Activated CD8-positive, alpha-beta memory T cell treated with anti-CD3 and anti-CD28 coated beads for 4 hours (primary cell): ENCODE data around the gene CASP9.
A peak's percentile ranks its signal among the peaks of the same experiment; 100 is the strongest.
"Not testable (repeated sequence)": the region's sequence is repeated elsewhere in the genome, so short reads cannot be mapped to it uniquely, and the experiment has no call there.

Experiments used
- DNase-seq, 2 donors: peaks; one replicate each; pipeline ENCODE4 v3.0.0-alpha.2; 2020; ENCODE audit warnings: low read depth in 2 of 2

The CASP9 gene

DNA sequence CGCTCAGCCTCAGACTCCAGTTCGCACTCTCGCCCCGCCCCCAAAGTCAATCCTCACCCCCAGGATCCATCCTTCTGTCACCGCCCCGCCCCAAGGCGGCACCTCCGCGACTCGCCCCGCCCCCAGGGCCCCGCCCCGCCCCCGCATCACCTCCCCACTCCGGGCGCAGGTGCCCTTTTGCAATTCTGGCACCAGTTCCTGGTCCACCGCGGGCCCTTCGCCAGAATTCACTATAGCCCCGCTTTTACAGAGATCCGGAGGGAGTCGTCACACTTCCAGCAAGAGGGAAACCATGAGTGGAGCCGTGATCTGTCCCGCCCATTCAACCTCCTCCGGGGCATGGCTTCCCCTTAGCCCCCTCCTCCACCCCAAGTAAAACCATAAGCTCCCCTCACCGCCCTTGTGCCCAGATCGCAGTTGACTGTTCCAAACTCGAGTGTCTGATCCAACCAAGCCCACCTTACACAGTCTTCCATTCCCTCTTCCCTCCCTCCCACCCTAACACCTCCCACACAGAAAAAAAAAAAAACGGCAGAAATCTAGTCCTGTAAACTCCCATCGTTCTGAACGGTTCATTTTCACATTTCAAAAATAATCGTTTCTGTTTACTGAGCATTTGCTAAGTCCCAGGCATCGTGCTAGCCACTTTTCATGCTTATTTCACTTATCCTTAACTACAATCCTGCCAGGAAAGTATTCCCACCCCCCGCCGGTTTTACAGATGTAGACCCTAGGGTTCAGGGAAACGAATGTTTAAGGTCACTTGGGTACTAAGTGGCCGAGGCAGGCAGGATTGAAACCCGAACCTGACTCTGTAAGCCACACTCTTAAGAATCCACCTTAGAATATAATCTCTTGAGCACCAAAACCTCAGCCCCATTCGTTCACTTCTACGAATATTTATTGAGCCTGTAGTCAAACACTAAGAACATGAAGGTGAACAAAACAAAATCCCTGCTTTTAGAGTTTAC lies 1.3 kb upstream of the CASP9 start:
- no peak for DNase-seq

DNA sequence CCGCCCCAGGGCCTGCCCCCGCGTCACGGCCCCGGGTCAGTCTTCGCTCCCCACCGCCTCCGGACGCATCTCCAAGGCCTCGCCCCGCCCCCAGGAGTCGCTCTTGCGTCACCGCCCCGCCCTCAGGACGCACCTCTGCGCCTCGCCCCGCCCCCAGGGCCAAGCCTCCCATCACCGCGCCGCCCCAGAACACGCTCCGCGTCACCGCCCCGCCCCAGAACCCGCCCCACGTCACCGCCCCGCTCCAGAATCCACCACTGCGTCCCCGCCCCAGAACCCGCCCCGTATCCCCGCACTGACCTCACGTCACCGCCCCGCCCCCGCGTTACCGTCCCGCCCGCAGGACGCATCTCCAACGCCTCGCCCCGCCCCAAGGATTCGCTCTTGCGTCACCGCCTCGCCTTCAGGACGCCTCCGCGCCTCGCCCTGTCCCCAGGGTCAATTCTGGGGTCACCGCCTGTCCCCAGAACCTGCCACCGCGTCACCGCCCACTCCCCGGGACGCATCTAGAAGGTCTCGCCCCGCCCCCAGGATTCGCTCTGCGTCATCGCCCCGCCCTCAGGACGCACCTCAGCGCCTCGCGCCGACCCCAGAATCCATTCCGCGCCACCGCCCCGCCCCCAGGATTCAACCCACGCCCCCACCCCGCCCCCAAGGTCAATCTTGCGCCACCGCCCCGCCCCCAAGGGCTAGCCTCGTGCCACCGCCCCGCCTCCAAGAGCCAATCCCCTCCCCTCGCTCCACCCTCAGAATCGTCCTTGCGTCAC lies 451 bp upstream of the CASP9 start:
- peak; percentile 99 for DNase-seq

DNA sequence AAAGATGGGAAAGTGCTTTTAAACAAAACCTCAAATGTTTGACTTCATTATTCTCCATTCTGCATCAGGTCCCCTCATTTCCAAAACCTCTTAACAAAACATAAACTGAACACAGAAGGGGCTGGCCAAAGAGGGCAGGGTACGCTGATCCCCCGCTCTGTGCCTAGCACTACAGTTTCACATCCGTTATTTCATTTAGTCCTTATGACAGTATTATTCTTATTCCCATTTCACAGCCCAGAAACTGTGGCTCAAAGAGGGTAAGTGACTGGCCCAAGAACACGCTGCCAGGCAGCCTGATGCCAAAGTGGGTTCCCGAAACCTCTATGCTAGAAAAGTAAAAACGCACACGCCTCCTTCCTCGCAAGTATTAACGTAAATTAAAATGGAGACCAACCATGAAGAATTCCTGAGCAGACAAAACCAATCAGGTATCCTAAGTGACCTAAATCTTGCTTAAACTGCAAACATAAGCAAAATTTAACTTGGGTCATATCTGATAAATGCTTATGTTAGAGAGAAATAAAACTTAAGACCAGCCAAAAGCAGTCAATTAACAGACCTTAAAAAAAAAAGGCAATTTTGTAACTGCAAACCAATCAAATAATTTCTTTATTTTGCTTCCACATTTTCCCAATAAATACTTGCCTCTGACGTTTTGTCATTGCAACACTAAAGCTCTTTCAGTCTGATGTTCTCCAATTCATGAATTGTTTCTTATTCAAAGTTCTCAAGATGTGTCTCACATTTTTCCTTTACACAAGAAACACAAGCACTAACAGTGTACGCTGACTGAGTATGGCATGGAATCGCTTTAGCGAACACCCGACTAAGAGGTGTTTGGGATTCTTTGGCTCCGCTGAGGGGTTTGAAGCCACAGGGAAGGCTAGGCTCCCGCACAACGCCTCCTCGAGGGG lies 653 bp downstream of the CASP9 start:
- DNase-seq: no peak

DNA sequence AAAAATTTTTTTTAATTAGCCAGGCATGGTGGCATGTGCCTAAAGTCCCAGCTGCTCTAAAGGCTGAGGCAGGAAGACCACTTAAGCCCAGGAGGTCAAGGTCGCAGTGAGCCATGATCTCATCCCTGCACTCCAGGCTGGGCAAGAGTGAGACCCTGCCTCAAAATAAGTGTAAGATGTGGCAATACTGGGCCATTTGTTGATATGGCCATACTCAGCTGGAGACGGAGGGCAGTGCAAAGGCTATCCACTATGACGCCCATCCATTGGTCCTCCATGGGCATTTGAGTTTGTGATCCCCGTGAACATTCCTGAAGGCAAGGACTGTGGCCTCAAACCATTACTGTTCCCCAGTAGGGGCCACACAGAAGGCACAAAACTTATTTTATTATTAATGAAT lies 1.5 kb downstream of the CASP9 start:
- no peak for DNase-seq

DNA sequence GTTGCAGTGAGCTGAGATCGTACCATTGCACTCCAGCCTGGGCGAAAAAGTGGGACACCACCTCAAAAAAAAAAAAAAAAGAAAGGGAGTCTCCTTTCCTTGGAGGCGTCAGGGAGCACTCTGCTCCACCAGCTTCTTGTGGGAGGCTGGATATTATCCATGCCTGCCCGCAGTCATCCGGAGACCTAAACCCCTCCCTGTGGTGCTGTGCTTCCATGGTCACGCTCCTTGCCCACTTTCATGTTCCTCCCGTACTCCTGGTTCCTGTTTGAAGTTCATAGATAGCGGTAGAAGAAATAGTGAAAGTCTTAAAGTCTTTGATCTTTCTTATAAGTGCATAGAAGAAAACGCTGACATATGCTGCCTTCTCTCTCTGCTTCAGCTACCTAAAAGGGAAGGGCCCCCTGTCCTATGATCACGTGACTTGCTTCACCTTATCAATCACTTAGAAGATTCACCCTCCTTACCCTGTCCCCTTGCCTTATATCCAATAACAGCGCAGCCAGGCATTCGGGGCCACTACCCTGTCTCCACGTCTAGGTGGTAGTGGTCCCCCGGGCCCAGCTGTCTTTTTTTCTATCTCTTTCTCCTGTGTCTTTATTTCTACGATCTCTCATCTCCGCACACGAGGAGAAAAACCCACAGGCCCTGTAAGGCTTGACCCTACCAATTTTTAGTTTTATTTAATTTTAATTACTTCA lies 2.7 kb downstream of the CASP9 start:
- not testable (repeated sequence) for DNase-seq

DNA sequence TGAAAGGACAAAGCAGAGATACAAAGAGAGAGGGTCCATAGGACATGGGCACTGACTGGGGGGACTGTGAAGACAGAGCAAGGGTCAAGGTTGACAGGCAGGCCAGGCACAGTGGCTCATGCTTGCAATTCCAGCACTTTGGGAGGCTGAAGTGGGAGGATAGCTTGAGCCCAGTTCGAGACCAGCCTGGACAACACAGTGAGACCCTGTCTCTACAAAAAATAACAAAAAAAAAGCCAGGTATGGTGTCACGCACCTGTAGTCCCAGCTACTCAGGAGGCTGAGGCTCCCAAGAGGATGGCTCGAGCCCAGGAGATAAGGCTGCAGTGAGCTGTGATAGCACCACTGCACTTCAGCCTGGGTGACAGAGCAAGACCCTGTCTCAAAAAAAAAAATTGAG lies 4.4 kb downstream of the CASP9 start:
- DNase-seq: no peak

DNA sequence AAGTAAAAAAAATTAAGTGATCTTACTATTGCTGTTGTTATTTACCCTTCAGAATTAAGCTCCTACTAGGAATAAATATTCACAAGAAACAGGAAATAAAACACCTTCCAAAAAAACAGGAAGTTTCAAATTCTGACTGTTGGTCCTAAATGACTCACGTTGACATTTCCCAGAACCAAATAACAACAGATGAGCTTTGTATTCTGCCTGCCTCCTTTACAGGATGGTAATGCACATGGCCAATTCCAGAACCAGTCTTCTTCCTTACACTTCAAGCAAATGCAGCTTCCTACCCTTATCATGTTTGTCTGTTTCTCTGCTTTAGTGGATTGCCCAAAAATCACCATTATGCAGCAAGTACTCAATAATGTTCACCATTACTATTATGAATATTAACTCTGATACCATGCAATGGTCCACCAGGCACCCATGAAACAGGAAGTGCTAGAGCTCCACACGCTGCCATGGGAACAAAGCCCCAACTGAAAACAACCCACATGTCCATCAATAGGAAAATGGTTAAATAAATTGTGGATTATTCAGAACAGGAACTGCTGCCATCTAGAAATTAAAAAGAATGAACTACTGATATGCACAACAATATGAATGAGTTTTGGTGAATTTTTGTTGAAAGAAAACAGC lies 8.9 kb downstream of the CASP9 start:
- DNase-seq: no peak

DNA sequence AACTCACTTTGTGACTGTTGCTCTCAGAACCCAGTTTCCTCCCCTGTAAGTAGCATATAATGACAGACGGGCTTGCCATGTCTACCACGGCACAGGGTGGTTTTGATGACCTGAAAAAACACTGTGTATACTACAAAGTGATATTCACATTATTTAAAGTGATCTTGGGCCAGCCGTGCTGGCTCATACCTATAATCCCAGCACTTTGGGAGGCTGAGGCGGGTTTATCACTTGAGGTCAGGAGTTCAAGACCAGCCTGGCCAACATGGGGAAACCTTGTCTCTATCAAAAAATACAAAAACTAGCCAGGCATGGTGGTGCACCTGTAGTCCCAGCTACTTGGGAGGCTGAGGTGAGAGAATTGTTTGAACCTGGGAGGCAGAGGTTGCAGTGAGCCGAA lies 9.5 kb downstream of the CASP9 start:
- not testable (repeated sequence) for DNase-seq

DNA sequence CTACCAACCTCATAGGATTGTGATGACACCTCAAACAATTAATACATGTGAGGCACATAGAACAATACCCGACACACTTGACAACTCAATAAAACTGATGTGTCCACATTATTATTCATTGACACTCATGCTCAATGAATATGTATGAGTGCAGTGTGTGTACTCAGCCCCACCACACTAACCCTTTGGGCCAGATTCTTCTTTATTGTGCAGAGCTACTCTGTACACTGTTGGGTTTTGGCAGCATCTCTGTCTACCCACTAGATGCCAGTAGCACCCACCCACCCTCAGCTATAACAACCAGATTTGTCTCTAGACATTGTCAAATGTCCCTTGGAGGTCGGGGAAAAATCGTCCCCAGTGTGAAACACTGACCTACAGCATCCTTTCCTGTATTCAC lies 10.1 kb downstream of the CASP9 start:
- DNase-seq: no peak

DNA sequence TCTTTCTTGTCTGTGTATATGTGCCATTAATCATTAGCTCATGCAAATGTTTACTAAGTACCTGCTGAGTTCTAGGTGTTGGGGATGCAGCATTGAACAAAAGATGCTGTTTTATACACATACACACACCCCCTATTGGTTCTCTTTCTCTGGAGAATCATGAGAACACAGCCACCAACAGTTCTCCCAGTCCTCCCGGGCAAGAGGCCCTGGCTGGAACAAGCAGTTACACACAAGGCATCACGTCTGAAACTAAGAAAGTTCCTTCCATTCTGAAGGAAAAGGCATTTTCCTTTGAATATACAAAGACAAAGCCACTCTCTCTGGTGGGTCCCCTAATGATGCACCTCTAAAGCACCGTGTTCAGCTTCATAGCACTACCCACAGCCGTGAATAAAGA lies 10.8 kb downstream of the CASP9 start:
- DNase-seq: no peak

DNA sequence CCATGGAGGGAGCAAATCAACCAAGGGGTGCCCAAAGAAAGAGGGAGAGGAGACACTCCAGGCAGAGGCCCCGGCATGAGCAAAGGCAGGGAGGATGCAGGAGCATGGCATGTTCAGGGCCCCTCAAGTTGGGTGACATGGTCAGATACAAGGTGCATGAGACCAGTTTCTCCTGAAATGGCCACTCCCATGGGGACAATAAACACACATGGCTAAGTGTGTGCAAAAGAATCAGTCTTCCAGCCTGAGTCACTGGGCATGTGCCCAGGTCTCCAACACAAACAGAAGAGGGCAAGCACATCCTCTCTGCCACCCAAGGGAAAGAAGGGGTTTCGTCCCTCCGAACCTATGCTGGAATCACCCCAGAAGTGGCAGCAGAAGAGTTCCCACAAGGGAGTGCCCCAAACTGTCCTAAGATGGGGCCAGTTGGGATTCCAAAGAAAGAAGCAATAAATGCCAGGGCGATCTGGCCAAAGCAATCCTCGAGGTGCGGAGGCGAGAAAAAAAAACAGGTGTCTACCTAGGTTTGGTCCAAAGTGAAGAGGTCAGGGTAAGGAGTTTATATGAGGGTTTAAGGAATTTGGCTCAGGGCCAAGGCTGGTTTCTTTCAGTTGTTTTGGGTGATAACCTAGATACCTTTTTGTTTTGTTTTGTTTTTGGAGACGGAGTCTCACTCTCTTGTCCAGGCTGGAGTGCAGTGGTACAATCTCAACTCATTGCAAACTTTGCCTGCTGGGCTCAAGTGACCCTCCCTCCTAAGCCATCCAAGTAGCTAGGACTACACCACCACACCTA lies 13.2 kb downstream of the CASP9 start:
- no peak for DNase-seq

DNA sequence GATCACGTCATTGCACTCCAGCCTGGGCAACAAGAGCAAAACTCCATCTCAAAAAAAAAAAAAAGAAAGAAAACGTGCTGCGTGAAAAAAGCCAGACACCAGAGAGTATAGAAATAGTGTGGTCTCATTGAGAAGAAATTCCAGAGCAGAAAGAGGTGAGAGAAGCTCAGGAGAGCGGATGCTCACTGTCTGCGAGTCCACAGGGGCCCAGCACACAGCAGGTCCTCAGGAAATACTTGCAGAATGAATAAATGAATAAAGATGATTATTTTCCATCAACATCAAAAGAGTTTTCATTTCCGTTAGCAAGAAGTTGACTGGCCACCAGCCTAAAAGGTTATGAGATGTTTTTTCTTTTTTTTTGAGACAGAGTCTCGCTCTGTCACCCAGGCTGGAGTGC lies 14.4 kb downstream of the CASP9 start:
- no peak for DNase-seq

DNA sequence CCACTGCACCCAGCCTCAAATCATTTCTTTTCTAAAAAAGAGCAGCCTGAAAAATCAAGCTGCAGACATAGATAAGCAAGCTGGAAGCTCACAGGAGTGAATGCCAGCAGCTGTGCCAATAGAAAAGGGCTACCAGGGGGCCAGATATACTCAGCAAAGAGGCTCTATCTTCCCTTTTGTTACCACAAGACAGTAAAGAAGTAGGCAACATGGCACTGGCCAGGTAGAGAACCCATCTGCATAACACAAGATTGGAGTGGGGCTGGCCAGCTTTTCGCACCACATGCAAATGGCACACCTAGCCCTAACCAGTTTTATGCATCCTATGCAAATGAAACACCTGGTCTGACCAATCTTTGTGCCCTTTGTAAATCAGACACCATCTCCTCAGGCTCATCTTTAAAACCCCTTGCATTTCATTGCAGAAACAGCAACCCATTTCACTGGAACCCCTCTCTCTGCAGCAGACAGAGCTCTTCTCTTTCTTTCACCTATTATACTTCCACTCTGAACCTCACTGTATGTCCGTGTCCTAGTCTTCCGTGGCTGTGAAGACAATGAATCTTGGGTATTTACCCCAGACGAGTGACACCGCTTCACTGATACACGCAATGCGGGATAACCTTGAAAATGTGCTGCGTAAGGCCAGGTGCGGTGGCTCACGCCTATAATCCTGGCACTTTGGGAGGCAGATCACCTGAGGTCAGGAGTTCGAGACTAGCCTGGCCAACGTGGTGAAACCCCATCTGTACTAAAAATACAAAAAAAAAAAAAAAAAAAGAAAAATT lies 15.1 kb downstream of the CASP9 start:
- no peak for DNase-seq

DNA sequence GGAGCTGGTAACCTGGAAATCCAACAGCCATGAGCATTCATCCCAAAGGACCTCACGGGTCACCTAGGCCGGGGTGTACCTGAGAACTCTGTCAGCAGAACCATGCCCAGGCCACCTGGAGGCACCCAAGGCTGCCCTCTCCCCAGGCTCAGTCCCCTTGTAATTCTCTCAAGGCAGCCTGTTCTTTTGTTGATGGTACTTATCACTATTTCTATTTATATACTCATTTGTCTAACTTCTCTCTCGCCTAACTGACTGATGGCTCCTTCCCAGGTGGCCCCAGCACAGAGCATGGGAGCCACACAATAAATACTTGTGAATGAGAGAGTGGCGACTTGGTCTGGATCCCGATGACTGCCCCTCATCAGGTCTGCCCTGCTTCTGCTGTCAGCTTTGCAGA lies 16.7 kb downstream of the CASP9 start:
- DNase-seq: no peak

DNA sequence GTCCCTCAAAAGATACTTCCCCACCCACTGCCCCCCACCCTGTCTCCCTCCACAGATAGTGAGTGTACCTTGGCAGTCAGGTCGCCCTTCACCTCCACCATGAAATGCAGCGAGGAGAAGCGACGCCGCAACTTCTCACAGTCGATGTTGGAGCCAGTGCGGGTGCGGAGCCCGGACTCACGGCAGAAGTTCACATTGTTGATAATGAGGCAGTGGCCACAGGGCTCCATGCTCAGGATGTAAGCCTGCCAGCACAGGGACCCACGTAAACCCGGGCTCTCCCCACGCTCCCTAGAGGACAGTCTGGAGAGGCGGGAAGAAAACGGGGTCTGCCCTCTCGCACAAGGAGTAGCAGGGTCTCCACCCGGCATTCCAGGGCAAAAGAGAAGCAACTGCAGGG lies 17.2 kb downstream of the CASP9 start:
- DNase-seq: no peak

DNA sequence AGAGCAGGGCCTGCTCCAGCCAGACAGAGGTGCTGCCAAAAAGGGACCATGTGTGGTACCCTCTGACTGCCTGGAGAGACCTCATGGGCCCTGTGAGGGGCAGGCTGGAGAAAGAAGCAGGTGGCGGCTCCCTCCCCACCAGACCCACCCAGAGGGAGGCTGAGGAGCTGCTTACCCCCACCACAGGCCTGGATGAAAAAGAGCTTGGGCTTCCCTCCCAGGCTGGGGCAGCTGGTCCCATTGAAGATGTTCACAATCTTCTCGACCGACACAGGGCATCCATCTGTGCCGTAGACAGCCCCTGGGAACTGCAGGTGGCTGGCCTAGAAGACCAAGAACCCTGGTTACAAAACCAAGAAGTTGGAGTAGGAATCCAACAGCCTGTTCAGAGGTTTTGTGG lies 19.6 kb downstream of the CASP9 start:
- DNase-seq: no peak

DNA sequence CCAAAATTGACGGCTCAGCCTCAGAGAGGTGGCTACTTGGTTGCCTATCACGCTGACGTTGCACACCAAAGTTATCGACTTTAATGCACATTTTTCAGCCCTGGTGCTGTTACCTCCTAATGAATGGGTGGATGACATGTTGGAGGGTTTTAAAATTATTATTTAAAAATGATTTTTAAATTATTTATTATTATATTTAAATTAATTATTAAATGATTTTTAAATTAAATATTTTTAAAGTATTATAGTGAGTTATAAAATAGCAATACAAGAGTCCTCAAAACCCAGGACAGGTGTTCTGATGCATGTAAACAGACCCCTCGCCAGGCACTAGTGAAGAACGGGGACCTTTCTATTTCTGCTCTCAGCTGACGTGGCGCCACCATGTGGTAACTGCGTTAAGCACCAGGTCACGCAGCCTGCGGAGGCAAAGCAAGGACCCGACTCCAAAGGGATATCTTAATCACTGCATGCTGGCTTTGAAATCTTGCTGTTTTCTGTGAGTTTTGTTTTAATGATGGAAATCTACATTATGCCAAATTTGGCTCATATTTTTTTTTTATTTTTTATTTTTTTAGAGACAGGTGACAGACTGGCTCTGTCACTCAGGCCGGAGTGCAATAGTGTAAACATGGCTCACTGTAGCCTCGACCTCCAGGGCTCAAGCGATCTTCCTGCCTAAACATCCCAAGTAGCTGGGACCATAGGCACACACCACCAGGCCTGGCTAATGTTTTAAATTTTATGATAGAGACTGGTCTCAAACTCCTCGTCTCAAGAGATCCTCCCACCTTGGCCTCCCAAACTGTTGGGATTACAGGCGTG lies 22.6 kb downstream of the CASP9 start:
- DNase-seq: no peak
